GM18517 (cell line): ENCODE data around the gene EZH2.

Source experiments
- ATAC-seq: cut with Tn5 transposase; IDR thresholded peaks from one replicate; pipeline ENCODE4 v1.9.1; 2021; ENCODE audit warnings: mild to moderate bottlenecking, moderate library complexity; ENCODE audit not compliant: unreplicated experiment

The EZH2 gene

DNA sequence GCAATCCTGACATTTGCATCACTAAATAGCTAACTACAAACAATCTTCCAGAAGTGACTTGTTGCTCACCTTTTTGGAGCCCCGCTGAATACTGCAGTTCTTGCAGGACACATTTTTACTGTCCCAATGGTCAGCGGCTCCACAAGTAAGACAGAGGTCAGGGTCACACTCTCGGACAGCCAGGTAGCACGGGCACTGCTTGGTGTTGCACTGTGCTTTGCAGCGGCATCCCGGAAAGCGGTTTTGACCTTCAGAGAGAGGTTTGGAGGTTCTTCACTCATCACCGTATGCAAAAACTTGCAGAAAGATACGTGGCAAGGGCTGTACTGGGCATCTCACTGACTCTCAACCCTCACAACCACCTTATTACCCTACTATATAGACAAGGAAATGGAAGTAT, 70.2 kb downstream of the EZH2 start:
- no peak for ATAC-seq

DNA sequence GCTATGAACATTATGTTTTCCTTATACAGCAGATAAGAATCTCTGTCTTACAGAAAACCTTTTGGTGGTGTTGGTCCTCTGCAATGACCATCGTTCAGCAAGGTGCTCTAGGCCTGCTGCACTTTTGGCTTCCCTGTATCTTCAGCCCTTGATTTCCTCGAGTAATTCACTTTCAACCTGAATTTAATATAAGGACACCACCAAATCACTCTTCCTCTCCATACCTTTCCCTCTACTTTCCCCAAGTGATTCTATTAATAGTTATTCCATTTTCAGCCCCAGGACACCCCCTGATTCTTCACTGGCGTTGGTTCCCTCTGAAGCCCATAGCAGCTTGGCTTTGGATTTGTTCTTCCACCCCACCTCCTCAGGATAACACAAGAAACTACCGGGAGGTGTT, 72.2 kb downstream of the EZH2 start:
- ATAC-seq, result no peak

DNA sequence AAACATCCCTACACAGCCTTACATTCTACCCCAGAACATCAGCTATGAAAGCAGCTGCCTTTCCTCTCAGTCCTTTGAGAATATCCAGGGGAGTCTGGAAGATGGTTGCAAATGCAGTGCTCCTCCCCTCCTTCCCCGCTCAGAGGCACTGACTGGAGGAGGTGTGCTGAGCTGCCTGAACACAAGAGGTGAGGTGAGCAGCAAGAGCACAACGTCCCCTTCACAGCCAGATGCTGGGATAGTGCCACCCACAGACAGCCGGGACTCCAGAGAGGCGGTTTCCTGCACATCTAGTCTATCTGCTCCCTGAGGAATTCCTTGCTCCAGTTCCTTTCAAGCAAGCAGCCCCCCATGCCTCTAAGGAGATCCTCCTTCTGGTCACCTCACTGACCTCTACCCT, 74.2 kb downstream of the EZH2 start:
- ATAC-seq, result no peak

DNA sequence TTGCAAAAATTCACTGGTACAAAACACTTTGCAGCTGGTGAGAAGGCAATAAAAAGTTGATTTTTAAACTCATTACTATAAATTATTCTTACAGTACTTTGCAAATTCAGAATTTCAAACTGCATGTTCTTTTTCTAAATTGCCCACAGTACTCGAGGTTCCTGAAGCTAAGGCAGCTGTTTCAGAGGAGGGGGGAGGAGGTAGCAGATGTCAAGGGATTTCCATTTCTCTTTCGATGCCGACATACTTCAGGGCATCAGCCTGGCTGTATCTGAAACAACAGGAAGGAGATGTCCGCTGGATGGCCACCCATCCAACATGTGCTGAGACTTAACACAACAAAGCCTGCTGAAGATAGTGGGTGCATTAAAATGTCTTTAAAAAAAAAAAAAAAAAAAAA, 76.7 kb downstream of the EZH2 start:
- ATAC-seq, result no peak

DNA sequence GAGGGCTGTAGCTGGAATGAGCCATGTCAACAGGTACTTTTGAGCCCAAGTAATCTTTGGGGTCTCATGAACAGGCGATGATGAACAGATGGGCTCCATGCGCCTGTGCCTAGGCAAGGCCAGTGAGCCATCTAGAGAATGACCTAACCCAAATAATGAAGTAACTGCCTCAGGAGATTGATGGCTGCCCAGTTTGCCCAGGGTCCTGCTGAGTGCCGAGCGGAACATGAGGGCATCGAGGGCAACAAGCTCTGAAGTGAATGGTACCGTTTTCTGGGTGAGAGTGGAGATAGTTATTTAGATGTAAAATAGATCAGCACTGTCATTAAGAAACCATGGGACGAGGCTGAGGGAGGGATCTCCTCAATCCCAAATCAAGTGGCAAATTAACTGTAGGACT, 77.9 kb downstream of the EZH2 start:
- no peak for ATAC-seq

DNA sequence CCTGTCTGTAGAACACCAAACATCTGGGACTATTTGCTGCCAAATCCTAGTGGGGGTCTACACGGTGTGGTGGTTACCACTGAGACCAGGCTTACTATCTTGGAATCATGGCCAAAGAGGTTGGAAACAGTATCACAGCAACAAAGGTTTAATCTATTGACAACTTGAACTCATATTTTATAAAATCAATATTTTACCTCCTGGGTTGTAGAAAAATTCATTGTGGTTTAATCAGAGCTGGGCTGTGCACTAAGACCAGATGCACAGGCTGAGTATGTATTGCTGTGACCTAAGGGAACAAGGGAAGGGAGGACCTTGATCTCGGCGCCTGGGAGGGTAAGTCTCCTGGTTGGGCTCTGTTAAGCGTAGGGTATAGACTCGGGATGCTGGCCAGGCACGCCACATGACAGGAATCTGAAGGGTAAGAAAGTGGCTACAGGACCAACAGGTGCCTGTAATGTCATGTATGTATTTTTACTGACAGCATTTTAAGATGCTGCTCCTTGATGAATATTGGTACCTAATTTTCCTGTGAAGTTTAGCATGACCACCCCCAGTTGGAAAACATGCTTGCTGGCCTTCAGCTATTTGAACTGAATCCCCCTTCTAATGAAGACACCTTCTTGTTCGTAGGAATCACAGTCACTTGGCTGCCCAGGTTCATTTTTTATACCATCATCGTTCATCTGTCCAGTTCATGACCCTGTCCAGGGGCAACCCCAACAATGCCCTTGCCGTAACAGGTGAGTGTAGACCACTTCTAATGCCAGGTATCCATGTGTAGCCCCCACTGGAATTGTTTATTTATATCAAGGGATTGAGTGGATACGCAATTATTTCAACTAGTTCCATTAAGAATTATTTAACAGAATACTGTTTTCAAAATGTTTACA, 79.5 kb downstream of the EZH2 start:
- ATAC-seq, result no peak

DNA sequence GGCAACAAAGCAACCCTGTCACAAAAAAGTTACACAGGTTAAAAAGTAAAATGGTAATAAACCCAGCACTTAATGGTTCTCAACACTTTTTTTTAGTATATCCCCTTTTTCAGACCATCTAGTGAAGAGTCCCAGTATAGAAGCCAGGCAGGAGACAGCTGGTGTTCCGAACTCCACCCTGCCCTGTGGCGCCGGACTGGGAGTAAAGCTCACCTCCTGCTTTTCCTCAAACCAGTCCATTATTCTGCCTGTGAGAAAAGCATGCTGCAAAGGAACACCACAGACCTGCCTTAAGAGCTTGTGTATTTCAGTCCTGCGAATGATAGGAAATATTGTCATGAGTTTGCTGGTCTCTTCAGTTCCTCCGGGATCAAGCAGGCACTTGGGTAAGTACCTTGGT, 81.0 kb downstream of the EZH2 start:
- no peak for ATAC-seq

DNA sequence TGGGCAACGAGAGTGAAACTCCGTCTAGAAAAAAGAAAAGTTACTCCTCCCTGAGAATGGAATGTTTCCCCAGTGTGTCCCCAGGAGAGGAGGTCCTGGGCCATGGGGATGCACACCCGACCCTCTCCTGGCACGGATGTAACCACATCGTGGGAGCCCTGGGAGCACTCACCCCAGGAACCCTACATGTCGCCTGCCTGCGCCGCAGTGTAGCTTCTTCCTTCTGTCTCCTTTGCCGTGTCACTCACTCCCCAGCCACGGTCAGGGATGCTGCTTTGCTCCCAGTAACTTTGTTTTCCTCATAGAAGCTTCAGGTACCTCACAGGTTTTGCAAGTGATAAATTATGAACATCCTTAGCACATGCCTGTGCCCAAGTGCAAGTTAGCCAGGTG, 82.0 kb downstream of the EZH2 start:
- ATAC-seq, result no peak

DNA sequence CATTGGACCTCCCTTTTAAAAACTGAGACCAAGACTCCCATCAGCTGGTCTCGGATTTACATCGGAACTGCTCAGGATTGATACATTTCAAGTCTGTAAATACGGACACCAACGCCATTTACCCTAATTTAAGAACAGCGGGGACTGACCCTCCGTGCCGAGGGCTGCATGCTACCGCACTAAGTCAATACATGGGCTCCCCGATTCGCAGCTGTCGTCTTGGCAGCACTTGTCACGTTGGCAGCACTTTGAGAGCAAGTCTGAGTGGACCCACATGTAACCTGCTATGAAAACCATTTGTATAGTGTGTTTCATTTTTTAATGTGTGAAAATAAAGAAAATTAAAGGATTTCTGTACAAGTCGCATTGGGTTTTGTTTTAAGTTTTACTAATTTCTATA, 83.4 kb downstream of the EZH2 start:
- ATAC-seq, result no peak

DNA sequence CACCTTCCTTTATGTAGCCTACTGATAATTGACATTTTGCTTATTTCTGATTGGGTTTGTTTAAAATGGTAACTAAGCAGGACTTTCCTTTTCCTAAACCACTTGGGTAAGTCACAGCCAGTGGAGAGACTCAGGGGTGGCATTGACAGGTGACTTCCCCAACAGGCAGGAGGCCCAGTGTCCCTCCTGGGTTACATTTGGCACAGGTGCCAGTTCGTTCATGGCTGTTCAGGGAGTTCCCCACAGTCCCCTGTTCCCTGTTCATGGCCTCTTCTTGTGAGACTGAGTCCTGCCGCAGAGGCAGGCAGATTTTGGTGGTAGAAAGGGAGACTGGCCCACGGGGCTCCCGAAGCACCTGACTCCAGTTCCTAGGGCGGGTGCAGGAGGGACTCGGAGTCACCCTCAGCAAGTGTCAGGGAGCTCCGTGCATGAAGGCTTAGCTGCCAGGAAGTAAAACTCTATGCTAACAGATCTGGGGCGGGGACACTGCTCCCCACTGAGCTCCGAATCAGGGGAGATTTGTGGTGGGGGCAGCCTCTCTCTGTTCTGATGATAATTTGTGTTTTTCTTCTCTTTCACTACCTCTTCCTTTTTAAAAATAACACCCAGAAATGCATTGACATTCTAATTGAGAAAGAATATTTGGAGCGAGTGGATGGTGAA, 84.1 kb downstream of the EZH2 start:
- no peak for ATAC-seq

DNA sequence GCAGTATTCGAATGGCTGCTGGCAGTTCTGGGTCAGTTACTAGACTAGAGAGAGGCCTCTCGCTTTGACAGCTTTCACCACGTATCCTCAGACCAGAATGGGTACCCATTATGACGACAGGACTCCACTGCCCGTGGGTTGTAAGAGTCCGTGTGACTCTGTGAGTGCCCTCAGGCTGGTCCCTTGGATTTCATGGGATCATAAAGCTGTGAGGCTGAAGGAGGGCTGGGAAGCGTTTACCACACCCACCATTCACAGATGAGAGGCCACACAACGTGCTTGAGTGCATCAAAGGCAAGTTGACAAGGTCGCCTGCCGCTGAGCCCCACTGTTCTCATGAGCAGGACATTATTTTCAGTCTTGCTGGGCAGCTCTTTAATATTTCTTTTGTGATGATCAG, 87.2 kb downstream of the EZH2 start:
- ATAC-seq, result no peak

DNA sequence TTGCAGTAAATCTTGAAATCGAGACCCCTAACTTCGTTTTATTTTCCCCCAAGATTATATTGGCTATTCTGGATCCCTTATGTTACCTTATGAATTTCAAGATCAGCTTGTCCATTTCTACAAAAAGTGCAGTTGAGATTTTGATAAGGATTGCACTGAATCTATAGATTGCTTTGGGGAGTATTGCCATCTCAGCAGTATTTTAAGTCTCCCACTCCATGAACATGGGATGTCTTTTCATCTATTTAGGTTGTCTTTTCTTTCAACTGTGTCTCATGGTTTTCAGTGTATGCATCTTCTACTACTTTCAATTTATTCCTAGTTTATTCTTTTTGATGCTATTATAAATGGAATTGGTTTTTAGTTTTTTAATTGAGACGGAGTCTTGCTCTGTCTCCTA, 89.6 kb downstream of the EZH2 start:
- no peak for ATAC-seq

DNA sequence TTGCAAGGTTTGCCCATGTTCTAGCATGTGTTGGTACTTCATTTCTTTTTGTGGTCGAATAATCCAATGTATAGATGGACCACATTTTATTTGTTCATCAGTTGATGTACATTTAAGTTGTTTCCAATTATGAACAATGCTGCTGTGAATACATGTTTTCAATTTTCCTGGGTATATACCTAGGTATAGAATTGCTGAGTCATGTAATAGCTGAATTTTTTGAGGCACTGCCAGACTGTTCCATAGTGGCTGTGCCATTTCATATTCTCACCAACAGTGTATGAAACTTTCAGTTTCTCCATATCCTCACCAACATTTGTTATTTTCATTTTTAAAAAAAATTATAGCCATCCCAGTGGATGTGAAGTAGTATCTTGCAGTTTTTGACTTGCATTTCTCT, 90.5 kb downstream of the EZH2 start:
- ATAC-seq, result no peak

DNA sequence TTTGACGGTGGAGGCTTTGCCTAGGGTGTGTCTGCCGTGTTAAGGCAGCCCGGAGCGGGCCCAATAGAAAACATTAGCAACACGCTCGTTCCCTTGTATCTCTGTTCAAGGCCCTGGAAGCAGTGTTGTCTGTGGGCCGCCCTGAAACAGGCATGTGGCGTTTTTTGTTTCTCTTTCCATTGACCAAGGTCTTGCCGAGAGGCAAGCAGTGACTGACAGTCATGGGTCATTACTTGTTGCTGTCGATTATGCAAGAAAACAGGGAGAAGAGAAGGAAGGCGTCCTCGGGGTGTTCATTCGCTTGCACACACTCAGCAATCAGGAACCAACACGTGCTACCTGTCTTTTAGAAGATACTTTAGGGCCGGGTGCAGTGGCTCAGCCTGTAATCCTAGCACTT, 92.5 kb downstream of the EZH2 start:
- ATAC-seq, result no peak

DNA sequence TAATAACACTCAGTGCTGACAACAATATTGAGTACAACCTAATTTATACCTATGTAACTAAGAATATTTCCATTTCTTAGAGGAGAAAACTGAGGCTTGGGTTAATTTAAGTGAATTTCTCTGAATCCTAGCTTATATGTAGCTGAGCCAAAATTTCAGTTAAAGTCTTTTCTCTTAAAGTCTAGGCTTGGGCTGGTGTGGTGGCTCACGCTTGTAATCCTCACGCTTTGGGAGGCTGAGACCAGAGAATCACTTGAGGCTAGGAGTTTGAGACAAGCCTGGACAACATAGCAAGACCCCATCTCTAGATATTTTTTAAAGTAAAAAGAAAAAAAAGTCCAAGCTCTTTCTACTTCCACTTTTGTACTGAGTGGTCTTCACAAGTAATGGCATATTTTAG, 93.2 kb downstream of the EZH2 start:
- no peak for ATAC-seq

DNA sequence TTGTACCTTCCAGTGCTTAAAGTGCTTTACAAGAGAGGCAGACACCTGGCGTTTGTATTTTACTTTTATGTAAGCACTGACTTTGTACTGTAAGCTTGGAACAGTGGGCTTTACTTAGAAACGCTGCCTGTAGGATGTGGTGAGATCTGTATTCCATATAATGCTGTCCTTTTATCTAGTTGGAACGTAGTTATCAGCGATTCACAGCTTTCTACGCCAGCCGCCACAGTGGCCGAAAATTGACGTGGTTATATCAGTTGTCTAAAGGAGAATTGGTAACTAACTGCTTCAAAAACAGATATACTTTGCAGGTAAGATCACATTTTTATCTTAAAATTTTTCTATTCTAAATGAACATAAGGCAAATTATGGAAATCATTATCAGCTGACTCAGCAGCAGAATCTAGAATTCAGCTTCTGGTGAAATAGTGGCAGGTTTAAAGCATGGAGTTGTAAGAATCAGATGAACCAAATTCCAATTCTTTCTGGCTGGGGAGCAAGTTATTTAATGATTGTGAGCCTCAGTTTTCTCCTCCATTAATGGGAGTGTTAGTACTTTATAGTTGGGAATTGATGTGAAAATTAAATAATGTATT, 93.9 kb downstream of the EZH2 start:
- ATAC-seq, result no peak

DNA sequence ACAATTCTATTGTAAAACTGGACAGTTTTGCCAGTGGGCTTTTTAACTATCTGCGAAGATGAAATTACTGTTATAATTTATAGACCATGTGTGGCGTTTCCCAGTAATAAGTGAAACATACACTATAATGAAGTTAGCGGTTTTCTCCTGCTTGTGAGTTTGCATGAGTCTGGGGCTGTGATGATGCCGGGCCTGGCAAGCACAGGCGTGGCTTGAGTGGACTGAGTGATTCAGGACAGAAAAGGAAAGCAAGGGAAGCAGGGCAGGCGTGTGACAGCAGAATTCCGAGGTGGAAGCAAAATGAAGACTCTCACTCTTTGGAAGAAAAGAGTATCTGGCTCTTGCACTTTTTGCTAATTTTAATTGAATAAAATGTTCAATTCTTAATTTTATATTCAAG, 94.9 kb downstream of the EZH2 start:
- ATAC-seq, result no peak

DNA sequence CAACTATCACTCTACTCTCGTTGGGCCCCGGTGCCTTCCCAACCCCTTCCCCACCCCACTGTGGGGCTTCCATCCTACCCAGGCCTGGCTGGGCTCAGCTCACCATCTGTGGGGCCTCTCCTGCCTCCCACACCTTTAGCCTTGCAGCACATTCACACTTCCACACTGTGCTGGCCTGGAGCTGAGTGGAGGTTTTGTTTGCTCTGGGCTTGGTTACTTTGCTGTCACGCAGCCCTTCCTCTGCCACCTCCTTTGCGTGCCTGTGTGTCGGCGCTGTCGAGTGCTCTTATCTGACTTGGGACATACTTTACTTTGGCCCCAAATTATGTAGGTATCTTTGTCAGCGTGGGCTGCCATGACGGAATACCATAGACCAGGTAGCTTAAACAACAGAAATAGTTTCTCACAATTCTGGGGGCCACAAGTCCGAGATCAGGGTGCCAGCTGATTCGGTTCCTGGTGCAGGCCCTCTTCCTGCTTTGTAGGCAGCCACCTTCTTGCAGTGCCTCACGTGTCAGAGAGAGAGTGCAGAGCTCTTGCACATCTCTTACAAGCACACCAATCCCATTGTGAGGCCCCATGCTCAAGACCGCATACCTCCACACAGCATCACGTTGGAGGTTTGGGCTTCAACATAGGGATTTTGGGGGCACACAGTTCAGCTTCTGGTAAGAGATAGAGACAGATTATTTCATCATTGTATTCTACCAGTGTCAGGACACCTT, 96.4 kb downstream of the EZH2 start:
- ATAC-seq, result no peak

DNA sequence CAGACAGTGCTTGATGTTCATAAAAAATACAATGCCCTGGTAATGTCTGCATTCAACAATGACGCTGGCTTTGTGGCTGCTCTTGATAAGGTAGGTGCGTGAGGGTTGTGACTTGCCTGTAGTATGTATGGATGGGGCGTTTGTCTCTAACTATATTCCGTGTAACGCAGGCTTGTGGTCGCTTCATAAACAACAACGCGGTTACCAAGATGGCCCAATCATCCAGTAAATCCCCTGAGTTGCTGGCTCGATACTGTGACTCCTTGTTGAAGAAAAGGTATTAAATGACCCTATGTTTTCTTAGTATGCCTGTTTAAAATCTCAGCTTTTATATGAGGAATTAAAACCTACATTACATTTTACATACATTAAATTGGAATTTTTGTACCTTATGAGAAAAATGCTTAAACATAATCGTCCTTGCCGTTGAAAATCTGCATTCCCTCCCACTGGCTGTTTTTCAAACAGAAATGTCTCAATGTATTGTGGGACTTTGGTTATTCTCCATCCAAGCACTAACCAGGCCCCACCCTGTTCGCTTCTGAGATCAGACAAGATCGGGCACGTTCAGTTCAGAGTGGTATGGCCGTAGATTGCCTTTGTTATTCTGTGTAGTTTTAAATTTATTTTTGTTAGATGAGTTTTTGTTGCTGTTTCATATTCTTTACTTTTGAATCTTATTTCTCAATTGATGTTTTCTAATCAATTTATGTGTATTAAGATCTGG, 100.1 kb downstream of the EZH2 start:
- no peak for ATAC-seq

DNA sequence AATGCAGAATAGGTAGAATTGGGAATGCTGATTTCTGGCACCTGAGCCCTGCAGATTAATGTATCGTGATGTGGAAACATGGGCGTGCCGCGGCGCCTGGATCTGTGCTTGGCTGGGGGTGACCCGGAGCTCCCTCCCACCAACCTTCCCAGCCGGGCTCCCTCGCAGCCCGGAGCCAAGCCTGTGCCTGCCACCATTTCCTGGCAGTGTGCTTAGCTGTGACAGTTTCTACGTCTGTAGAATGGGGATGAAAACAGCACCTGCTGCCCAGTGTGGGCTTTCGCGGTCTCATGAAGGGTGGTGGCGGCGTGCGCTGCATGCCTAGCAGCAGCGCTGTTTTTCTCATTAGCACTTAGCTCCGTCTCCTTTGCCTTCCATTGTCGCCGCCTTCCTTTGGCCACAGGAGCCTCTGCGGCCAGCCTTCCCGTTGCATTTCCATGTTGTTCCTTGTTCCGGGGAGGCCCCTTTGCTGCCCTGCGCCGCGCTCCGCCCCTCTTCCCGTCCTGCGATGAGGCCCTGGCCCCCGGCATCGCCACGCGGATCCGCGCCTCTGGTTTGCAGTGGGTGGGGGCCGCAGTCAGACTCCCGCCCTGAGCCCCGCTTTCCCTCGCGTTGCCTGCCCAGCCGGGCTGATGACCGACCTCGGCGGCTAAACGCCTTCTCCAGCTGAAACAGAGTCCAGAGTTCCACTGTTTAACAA, 101.2 kb downstream of the EZH2 start:
- no peak for ATAC-seq
